ENCODE measurements around the gene STXBP6.

- no peak for TF ChIP-seq TEAD4 (IDR thresholded peaks at IDR 0.05)
- TF ChIP-seq TCF12 (IDR thresholded peaks at IDR 0.05; ENCODE audit: low read depth), result no peak
- TF ChIP-seq ZBTB7A (IDR thresholded peaks at IDR 0.05; ENCODE audit: low read depth), result no peak
- TF ChIP-seq FOXM1 (IDR thresholded peaks at IDR 0.05; ENCODE audit: borderline replicate concordance, low read depth), result no peak
These were observed 10.0 kb downstream of the STXBP6 start for GRCh38 chr14:25039933-25040332.

Data from Ishikawa (cell line).